K562 (cell line): ENCODE measurements around the gene REC8. TPM values are rescaled to one million over a fixed set of nuclear protein-coding genes. Genes with fewer than 3 reads are reported as not detected.

ENCODE experiments used
- CEBPZ ChIP-seq: fragments of 150-350 bp; IDR thresholded peaks from 2 replicates; pipeline ENCODE4 v1.6.1; 2014; ENCODE audit warnings: low read depth, mild to moderate bottlenecking, low read length, borderline replicate concordance
- ESRRB ChIP-seq: fragments of 250-450 bp; sonication (Bioruptor Pico); IDR thresholded peaks from 2 replicates; pipeline ENCODE4 v1.5.0; 2020; ENCODE audit warnings: mild to moderate bottlenecking, moderate library complexity, borderline replicate concordance
- GATAD2B ChIP-seq: fragments of 450-650 bp; IDR thresholded peaks from 2 replicates; pipeline ENCODE4 v1.6.1; 2017; ENCODE audit warnings: mild to moderate bottlenecking, borderline replicate concordance
- KDM4B ChIP-seq, 2 experiments: fragments of 450-650 bp in 1 of 2; sonication (generic) in 1 of 2; IDR thresholded peaks; 2 replicates each; pipeline ENCODE4 v1.6.1; 2016 to 2017; ENCODE audit warnings: borderline replicate concordance in 2 of 2, antibody characterized with exemption in 1 of 2, low read depth in 1 of 2, mild to moderate bottlenecking in 1 of 2
- MAFG ChIP-seq: fragments of 450-650 bp; conservative IDR thresholded peaks from 2 replicates; pipeline ENCODE4 v1.6.1; 2016; ENCODE audit warnings: missing genetic modification characterization, missing compliant biosample characterization
- MAX ChIP-seq: sonication (generic); formaldehyde crosslinking; IDR thresholded peaks from 2 replicates; pipeline ENCODE4 v1.9.0; 2022; ENCODE audit warnings: mild to moderate bottlenecking, missing genetic modification reagents
- MYC ChIP-seq, 2 experiments: fragments of 250-450 bp in 1 of 2; sonication (Bioruptor Pico) in 1 of 2; IDR thresholded peaks; 2 replicates each; pipeline versions ENCODE4 v1.5.1 to v1.6.1; 2012 to 2021; ENCODE audit warnings: low read depth in 2 of 2, borderline replicate concordance in 1 of 2, improper control_type of control experiment in 1 of 2, low read length in 1 of 2, mild to moderate bottlenecking in 1 of 2, moderate library complexity in 1 of 2
- NFRKB ChIP-seq: fragments of 450-650 bp; IDR thresholded peaks from 2 replicates; pipeline ENCODE4 v1.6.1; 2016; ENCODE audit warnings: low read depth
- NRF1 ChIP-seq, 2 experiments: fragments of 450-650 bp; IDR thresholded peaks in 1 of 2; conservative IDR thresholded peaks in 1 of 2; 2 replicates each; pipeline ENCODE4 v1.6.1; 2014; ENCODE audit warnings: mild to moderate bottlenecking in 2 of 2
- PHTF2 ChIP-seq: fragments of 250-450 bp; sonication (Bioruptor Pico); IDR thresholded peaks from 2 replicates; pipeline ENCODE4 v1.5.0; 2021; ENCODE audit warnings: mild to moderate bottlenecking
- THAP7 ChIP-seq: fragments of 250-450 bp; sonication (Bioruptor Pico); IDR thresholded peaks from 2 replicates; pipeline ENCODE4 v1.5.0; 2021
- ZBTB33 ChIP-seq: sonication (generic); formaldehyde crosslinking; IDR thresholded peaks from 2 replicates; pipeline ENCODE4 v1.8.1; 2023; ENCODE audit warnings: mild to moderate bottlenecking, missing genetic modification reagents
- ZC3H4 ChIP-seq: sonication (generic); formaldehyde crosslinking; IDR thresholded peaks from 2 replicates; pipeline ENCODE4 v1.9.0; 2021; ENCODE audit warnings: missing genetic modification reagents, borderline replicate concordance
- ZNF146 ChIP-seq: IDR thresholded peaks from one replicate; pipeline ENCODE4 v1.6.1; 2018; ENCODE audit warnings: missing compliant biosample characterization; ENCODE audit not compliant: unreplicated experiment
- ZNF175 ChIP-seq: fragments of 200-800 bp; sonication (Bioruptor generic); IDR thresholded peaks from 2 replicates; pipeline ENCODE4 v1.6.1; 2016; ENCODE audit warnings: low read depth, mild to moderate bottlenecking, missing genetic modification characterization, missing compliant biosample characterization
- ZNF24 ChIP-seq: fragments of 450-650 bp; IDR thresholded peaks from 2 replicates; pipeline ENCODE4 v1.6.1; 2016
- ZNF280A ChIP-seq: fragments of 450-650 bp; IDR thresholded peaks from 2 replicates; pipeline ENCODE4 v1.6.1; 2018; ENCODE audit warnings: mild to moderate bottlenecking, low read depth; ENCODE audit not compliant: partially characterized antibody
- ZNF785 ChIP-seq: fragments of 250-450 bp; sonication (Bioruptor Pico); IDR thresholded peaks from 2 replicates; pipeline ENCODE4 v1.4.0; 2020; ENCODE audit warnings: mild to moderate bottlenecking
- polyA plus RNA-seq, 8 experiments: library from polyadenylated mRNA; depleted of rRNA in 4 of 8; stranded (reverse) in 5 of 8; unstranded in 3 of 8; fragments of >200 nt; fragmentation: Nextera tagmentation in 2 of 8; fragmentation: Illumina TruSeq in 1 of 8; extraction: Ambion mirVana in 2 of 8; extraction: Trizol in 1 of 8; gene quantifications; 2 replicates each; pipeline versions ENCODE4 v1.2.1 to v1.2.3, GENCODE V29; 2011 to 2014; ENCODE audit warnings: inconsistent platforms in 1 of 8, missing spikeins in 1 of 8
- total RNA-seq, 7 experiments: library from RNA; depleted of rRNA in 6 of 7; stranded (reverse); fragments of >200 nt in 6 of 7; fragmentation: Illumina TruSeq in 2 of 7; extraction: Trizol in 2 of 7; gene quantifications; 2 replicates each; pipeline versions ENCODE4 v1.2.1 to v1.2.3, GENCODE V29; 2011 to 2021; ENCODE audit warnings: low replicate concordance in 1 of 7

The REC8 gene
- total and polyA plus RNA-seq, 9 of the 15 experiments (the other 6 are each of a cell fraction or from before 2014, with no cell fraction given): 0.11 to 2.5 (median 0.85) TPM

- TF ChIP-seq THAP7 (CRISPR knock-in tag): no peak
- no peak for TF ChIP-seq MAFG (tag)
- TF ChIP-seq NFRKB: peak; percentile 90
- peak; percentile 57 for TF ChIP-seq MAX
- TF ChIP-seq ESRRB: no peak
- no peak for TF ChIP-seq KDM4B (IDR thresholded peaks at IDR 0.05; ENCODE audit: borderline replicate concordance in 2 of 2, low read depth in 1 of 2)
- no peak for TF ChIP-seq ZNF146 (CRISPR knock-in tag)
- TF ChIP-seq NRF1 (conservative IDR thresholded peaks at IDR 0.05 in 1 of 2, IDR thresholded peaks at IDR 0.05 in 1 of 2): peak; percentile 50 to 59; a peak in 3 of 4 replicates
- no peak for TF ChIP-seq MYC (IDR thresholded peaks at IDR 0.05; ENCODE audit: low read depth, low read length)
- peak; percentile 21; the same call in 1 of the 2 replicates for TF ChIP-seq MYC (CRISPR knock-in tag; IDR thresholded peaks at IDR 0.05; ENCODE audit: borderline replicate concordance, low read depth)
- no peak for TF ChIP-seq ZBTB33 (CRISPR knock-in tag)
- TF ChIP-seq ZNF280A: no peak
- no peak for TF ChIP-seq ZNF175 (CRISPR knock-in tag)
- no peak for TF ChIP-seq ZC3H4 (CRISPR knock-in tag)
- no peak for TF ChIP-seq ZNF785
- TF ChIP-seq GATAD2B: no peak
- TF ChIP-seq PHTF2 (CRISPR knock-in tag): no peak
- TF ChIP-seq ZNF24: no peak
- no peak for TF ChIP-seq CEBPZ
These were observed 41.3 kb downstream of the REC8 start, which contains the start of gene CHMP4A (continued) for GRCh38 chr14:24212924-24213865.
